B cell (primary cell): ENCODE measurements around the gene LIN9. TPM values are rescaled to one million over a fixed set of nuclear protein-coding genes. Genes with fewer than 3 reads are reported as not detected.

Experiments used
- ATAC-seq: fragments of 200-7000 bp; cut with Tn5 transposase; one replicate; pipeline ENCODE4 v1.10.0; 2021; ENCODE audit warnings: low read depth, mild to moderate bottlenecking, moderate number of reproducible peaks, moderate library complexity
- CTCF ChIA-PET: fragments of 350-600 bp; sonication (Branson Sonifier 250); formaldehyde crosslinking; loops from one replicate; lab custom pipeline; 2021; ENCODE audit warnings: antibody characterized with exemption, inconsistent platforms; lab: Charles Lee
- POLR2A ChIA-PET: fragments of 350-600 bp; sonication (Branson Sonifier 250); formaldehyde crosslinking; loops from one replicate; lab custom pipeline; 2021; ENCODE audit warnings: antibody characterized with exemption; lab: Charles Lee
- DNase-seq: peaks from one replicate; pipeline ENCODE4 v3.0.0; 2013
- H2AFZ ChIP-seq: 2 replicates; pipeline ENCODE4 v1.6.1; 2012; ENCODE audit warnings: mild to moderate bottlenecking, low read depth, low read length; ENCODE audit not compliant: insufficient read depth, poor library complexity, severe bottlenecking
- H3K27ac ChIP-seq, 2 donors: 1 replicate in 1 of 2; 2 replicates in 1 of 2; pipeline ENCODE4 v1.5.1; 2012 to 2013; ENCODE audit warnings: low read length in 2 of 2, mild to moderate bottlenecking in 2 of 2, moderate library complexity in 1 of 2
- H3K27me3 ChIP-seq, 4 experiments: fragments of 200-600 bp in 1 of 4; sonication (generic) in 1 of 4; replicated peaks in 1 of 4; 1 replicate in 2 of 4; 2 replicates in 2 of 4; pipeline versions ENCODE4 v1.6.1 to v1.7.0; 2013 to 2016; ENCODE audit warnings: low read length in 3 of 4, mild to moderate bottlenecking in 2 of 4, mixed read lengths in 1 of 4, moderate library complexity in 1 of 4; ENCODE audit not compliant: insufficient read depth in 4 of 4, control insufficient read depth in 3 of 4; ENCODE audit errors: control extremely low read depth in 1 of 4
- H3K36me3 ChIP-seq, 2 experiments: replicated peaks in 1 of 2; 1 replicate in 1 of 2; 2 replicates in 1 of 2; pipeline versions ENCODE4 v1.6.1 to v1.7.1; 2013; ENCODE audit warnings: low read length in 1 of 2; ENCODE audit not compliant: insufficient read depth in 2 of 2, control insufficient read depth in 1 of 2; ENCODE audit errors: control extremely low read depth in 1 of 2, extremely low read depth in 1 of 2
- H3K4me1 ChIP-seq, 2 donors: fragments of 200-600 bp in 1 of 2; sonication (generic) in 1 of 2; 1 replicate in 1 of 2; 2 replicates in 1 of 2; pipeline versions ENCODE4 v1.5.1 to v1.6.1; 2013 to 2017; ENCODE audit warnings: low read length in 2 of 2; ENCODE audit not compliant: control insufficient read depth in 2 of 2, insufficient read depth in 2 of 2
- H3K4me2 ChIP-seq: replicated peaks from 2 replicates; pipeline ENCODE3; 2012; ENCODE audit warnings: mild to moderate bottlenecking, low read depth, low read length; ENCODE audit not compliant: poor library complexity, severe bottlenecking
- H3K4me3 ChIP-seq, 5 experiments: fragments of 200-600 bp in 1 of 5; sonication (generic) in 1 of 5; 1 replicate in 3 of 5; 2 replicates in 2 of 5; pipeline versions ENCODE4 v1.5.1 to v1.7.0; 2011 to 2016; ENCODE audit warnings: low read length in 4 of 5, mild to moderate bottlenecking in 4 of 5, low read depth in 2 of 5, control low read depth in 1 of 5, moderate library complexity in 1 of 5; ENCODE audit not compliant: insufficient read depth in 1 of 5; ENCODE audit errors: control extremely low read depth in 1 of 5, extremely low read depth in 1 of 5
- H3K79me2 ChIP-seq: fragments of 200-600 bp; sonication (generic); one replicate; pipeline ENCODE4 v1.6.0; 2016; ENCODE audit warnings: low read length; ENCODE audit not compliant: control insufficient read depth, insufficient read depth
- H3K9ac ChIP-seq: fragments of 200-600 bp; sonication (generic); 2 replicates; pipeline ENCODE4 v1.6.1; 2017; ENCODE audit warnings: mild to moderate bottlenecking, low read length, moderate library complexity
- H3K9me3 ChIP-seq, 3 donors: one replicate each; pipeline versions ENCODE4 v1.6.1 to v1.7.1; 2013; ENCODE audit warnings: low read length in 2 of 3; ENCODE audit not compliant: control insufficient read depth in 2 of 3, insufficient read depth in 1 of 3; ENCODE audit errors: control extremely low read depth in 1 of 3
- H4K20me1 ChIP-seq: 2 replicates; pipeline ENCODE4 v1.6.0; 2012; ENCODE audit warnings: mild to moderate bottlenecking, low read length; ENCODE audit not compliant: insufficient read depth, control insufficient read depth, poor library complexity, severe bottlenecking
- H3K27ac Mint-ChIP-seq: one replicate; pipeline ENCODE4 v1.8.0; 2021; ENCODE audit warnings: mixed read lengths
- H3K27me3 Mint-ChIP-seq: one replicate; pipeline ENCODE4 v1.8.0; 2021; ENCODE audit warnings: mixed read lengths
- H3K4me1 Mint-ChIP-seq: one replicate; pipeline ENCODE4 v1.8.0; 2021; ENCODE audit warnings: mixed read lengths
- H3K4me3 Mint-ChIP-seq: one replicate; pipeline ENCODE4 v1.8.0; 2021; ENCODE audit warnings: mixed read lengths
- H3K9me3 Mint-ChIP-seq: one replicate; pipeline ENCODE4 v1.8.0; 2022; ENCODE audit warnings: mixed read lengths; ENCODE audit not compliant: insufficient read depth
- CTCF ChIP-seq: fragments of 200-600 bp; IDR thresholded peaks from one replicate; pipeline ENCODE4 v1.8.0; 2022; ENCODE audit warnings: antibody characterized with exemption, mild to moderate bottlenecking
- EZH2 ChIP-seq: IDR thresholded peaks from 2 replicates; pipeline ENCODE4 v1.6.1; 2012; ENCODE audit warnings: borderline replicate concordance, low read depth, mild to moderate bottlenecking, moderate library complexity, low read length; ENCODE audit not compliant: insufficient read depth, poor library complexity, severe bottlenecking
- WGBS: methylation state at CpG from one replicate; pipeline ENCODE4 v1.1.5; 2013; ENCODE audit warnings: missing lambda C conversion rate; ENCODE audit not compliant: insufficient coverage; 5-methylcytosine and 5-hydroxymethylcytosine counted together
- intact Hi-C: fragments of 100-400 bp; cut with micrococcal nuclease; formaldehyde crosslinking; loops from one replicate; pipeline ENCODE4 v1.10.0; 2022
- polyA plus RNA-seq: library from polyadenylated mRNA; depleted of rRNA; stranded (reverse); fragments of >200 nt; gene quantifications from 2 replicates; pipeline ENCODE4 v1.2.3, GENCODE V29; 2012
- total RNA-seq, 2 donors: library from RNA; stranded (reverse); fragments of 120-200 nt in 1 of 2; gene quantifications; 1 replicate in 1 of 2; 2 replicates in 1 of 2; pipeline versions ENCODE4 v1.2.3 to v1.2.4, GENCODE V29; 2013 to 2022

LIN9 gene
- total and polyA plus RNA-seq, 2 donors (not counting 1 experiment from before 2014, with no cell fraction given), result 1.7 to 6.7 TPM

- intact Hi-C loops, result no loop called here
- ATAC-seq, result no peak
- no peak overlapping the region for H3K4me3 ChIP-seq
- H3K27me3 ChIP-seq, result no peaks in the 10 kb centered on the region
- no peaks in the 10 kb centered on the region for H3K36me3 ChIP-seq
- H3K27ac ChIP-seq, result no peak overlapping the region
- no peaks in the 10 kb centered on the region for H4K20me1 ChIP-seq
- H3K9me3 ChIP-seq, result no peaks in the 10 kb centered on the region
- H3K27me3 Mint-ChIP-seq, result no peaks in the 10 kb centered on the region
- no peaks in the 10 kb centered on the region for H3K79me2 ChIP-seq
- no peaks in the 10 kb centered on the region for H3K9me3 Mint-ChIP-seq
- 29% methylated on average over 7 of the region's 9 CpGs for WGBS
- peak overlapping the region; percentile 38 for H3K27ac Mint-ChIP-seq
- H3K9ac ChIP-seq, result no peak overlapping the region
- peak overlapping the region; percentile 55 for H3K4me2 ChIP-seq
- POLR2A ChIA-PET, result no interaction called here
- CTCF ChIA-PET, result interaction anchor here (1.8 kb wide), 1 partner anchor 18 kb away, joined by 8 read pairs; no protein-coding TSS in a partner anchor
- H2AFZ ChIP-seq, result peak overlapping the region; percentile 64
- peaks cover 40% of the 10 kb centered on the region for H3K4me1 Mint-ChIP-seq
- DNase-seq, result no peak
- H3K4me3 Mint-ChIP-seq, result peak overlapping the region; percentile 20
- TF ChIP-seq CTCF, result no peak
- no peak for TF ChIP-seq EZH2
- peaks cover 21 to 47% of the 10 kb centered on the region in 2 donors for H3K4me1 ChIP-seq
Measured at GRCh38 chr1:226350519-226350865, 41.5 kb upstream of the LIN9 start.

DNA sequence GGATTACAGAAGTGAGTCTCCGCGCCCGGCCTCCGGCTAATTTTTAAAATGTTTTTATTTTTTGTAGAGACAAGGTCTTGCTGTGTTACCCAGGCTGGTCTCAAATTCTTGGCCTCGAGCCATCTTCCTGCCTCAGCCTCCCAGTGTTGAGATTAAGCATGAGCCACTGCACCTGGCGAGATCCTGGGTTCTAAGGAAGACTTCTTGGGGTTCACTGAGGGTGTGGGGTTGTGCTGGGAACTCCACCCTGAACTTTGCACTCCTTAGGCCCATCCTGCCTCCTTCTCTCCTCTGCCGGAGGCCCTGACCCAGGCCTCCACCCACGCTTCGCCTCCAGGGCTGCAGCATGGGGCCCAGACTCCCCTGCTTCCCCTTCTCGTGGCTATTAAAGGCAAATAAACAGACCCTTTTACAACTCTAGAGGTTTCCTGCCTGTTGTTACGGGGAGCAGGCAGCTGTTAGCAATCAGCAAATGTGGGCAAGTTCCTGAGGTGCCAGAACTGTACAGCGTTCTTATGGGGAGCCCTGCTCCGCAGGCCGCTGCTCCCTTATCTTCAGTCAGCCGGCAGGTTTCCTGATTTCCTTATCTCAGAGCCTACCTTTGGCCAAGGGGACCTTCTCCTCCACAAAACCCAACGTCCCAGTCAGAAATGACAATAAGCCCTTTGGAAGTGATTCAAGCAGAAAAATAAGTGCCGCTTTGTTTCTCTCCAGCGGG, 41.0 kb upstream of the LIN9 start:
- Histone ChIP-seq H3K4me3 (no peak overlapping the region), H2AFZ (peak overlapping the region; percentile 64), H3K9ac (no peak overlapping the region), H3K27me3 (no peaks in the 10 kb centered on the region), H4K20me1 (no peaks in the 10 kb centered on the region), H3K9me3 (peaks cover 0 to 3% (median 0%) of the 10 kb centered on the region in 3 donors), H3K79me2 (no peaks in the 10 kb centered on the region), H3K4me1 (peaks cover 19 to 47% of the 10 kb centered on the region in 2 donors), H3K4me2 (peak overlapping the region; percentile 55), H3K36me3 (no peaks in the 10 kb centered on the region), H3K27ac (no peak overlapping the region)
- ChIA-PET POLR2A (no interaction called here), CTCF (interaction anchor here (1.8 kb wide), 1 partner anchor 17 kb away, joined by 8 read pairs; no protein-coding TSS in a partner anchor)
- ATAC-seq (peak; percentile 56), DNase-seq (peak; percentile 42)
- 23% methylated on average over 16 of the region's 18 CpGs for WGBS
- Mint-ChIP-seq H3K27ac (peak overlapping the region; percentile 38), H3K27me3 (no peaks in the 10 kb centered on the region), H3K4me3 (peak overlapping the region; percentile 20), H3K9me3 (no peaks in the 10 kb centered on the region), H3K4me1 (peaks cover 39% of the 10 kb centered on the region)
- intact Hi-C loops, result no loop called here
- TF ChIP-seq CTCF (no peak), EZH2 (no peak)
